ENCODE results near the gene REC8.

REC8 gene, protein sequence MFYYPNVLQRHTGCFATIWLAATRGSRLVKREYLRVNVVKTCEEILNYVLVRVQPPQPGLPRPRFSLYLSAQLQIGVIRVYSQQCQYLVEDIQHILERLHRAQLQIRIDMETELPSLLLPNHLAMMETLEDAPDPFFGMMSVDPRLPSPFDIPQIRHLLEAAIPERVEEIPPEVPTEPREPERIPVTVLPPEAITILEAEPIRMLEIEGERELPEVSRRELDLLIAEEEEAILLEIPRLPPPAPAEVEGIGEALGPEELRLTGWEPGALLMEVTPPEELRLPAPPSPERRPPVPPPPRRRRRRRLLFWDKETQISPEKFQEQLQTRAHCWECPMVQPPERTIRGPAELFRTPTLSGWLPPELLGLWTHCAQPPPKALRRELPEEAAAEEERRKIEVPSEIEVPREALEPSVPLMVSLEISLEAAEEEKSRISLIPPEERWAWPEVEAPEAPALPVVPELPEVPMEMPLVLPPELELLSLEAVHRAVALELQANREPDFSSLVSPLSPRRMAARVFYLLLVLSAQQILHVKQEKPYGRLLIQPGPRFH
- total RNA-seq = 1.0 to 15.4 (median 4.3) reads per million in 17 experiments

DNA sequence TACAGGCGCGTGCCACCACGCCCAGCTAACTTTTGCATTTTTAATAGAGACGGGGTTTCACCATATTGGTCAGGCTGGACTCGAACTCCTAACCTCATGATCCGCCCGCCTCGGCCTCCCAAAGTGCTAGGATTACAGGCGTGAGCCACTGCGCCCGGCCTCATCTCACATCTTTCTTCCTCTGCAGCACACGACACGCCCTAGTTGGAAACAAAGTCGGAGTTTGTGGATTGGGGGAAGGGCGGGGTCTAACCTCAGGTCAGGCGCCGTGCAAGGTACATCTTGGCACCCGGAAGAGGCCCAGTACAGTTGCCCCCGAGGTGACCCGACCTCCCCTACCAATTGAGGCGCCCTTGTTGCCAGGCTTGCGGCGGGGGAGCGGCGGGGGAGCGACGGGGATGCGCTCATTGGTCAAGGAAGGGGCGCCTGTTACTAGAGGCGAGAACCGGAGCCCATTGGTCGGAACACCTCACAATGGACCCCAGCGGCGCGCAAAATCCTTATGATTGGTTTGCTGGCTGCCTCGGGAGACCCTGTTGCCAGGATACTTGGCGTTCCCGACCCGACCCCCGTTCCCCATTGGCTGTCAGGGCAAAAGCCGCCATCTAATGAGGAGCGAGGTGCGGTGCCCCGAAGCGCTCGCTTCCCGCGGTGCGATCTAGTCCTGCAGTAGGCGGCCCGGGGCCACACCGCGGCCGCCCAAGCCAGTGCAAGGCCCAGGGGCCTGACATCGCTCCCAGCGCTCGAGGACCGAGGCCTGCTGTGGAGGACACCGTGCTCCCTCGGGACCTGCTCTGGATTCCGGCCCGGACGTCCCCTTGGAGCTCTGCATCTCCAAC is at the start of gene REC8:
Gene REC8 (plus strand): TSS at position 659 of the 839 bp plus-strand sequence. CDS start 473 bp downstream, outside the sequence.
- DNase-seq = peak in 2 of 4 experiments; percentile 11 to 25

DNA sequence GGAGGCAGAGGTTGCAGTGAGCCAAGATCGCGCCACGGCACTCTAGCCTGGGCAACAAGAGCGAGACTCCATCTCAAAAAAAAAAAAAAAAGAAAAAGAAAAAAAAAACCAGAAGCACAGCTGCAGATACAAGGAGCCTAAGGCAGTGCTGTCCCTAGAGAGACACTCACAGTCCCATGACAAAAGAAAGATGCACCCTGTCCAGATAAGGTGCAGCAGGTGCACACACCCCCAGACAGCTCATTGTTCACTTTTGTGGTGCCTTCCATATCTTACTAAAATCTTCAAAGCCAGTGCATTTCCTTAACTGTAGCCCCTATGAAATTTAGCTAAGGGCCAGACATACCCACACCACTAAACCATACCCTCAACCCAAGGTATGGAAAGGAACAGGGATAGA is 49.5 kb upstream of the REC8 start:
- DNase-seq = no peak

DNA sequence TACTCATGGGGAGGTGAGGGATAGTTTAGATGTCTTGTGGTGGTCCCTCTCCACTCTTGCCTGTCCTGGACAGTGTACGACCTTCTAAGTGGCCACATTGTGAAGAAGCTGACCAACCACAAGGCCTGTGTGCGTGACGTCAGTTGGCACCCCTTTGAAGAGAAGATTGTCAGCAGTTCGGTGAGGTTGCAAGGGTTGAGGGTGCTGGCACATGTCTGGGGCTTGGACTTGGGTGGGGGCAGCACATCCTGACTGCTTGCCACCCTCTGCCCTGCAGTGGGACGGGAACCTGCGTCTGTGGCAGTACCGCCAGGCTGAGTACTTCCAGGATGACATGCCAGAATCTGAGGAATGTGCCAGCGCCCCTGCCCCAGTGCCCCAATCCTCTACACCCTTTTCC is 49.0 kb upstream of the REC8 start:
- DNase-seq = no peak

DNA sequence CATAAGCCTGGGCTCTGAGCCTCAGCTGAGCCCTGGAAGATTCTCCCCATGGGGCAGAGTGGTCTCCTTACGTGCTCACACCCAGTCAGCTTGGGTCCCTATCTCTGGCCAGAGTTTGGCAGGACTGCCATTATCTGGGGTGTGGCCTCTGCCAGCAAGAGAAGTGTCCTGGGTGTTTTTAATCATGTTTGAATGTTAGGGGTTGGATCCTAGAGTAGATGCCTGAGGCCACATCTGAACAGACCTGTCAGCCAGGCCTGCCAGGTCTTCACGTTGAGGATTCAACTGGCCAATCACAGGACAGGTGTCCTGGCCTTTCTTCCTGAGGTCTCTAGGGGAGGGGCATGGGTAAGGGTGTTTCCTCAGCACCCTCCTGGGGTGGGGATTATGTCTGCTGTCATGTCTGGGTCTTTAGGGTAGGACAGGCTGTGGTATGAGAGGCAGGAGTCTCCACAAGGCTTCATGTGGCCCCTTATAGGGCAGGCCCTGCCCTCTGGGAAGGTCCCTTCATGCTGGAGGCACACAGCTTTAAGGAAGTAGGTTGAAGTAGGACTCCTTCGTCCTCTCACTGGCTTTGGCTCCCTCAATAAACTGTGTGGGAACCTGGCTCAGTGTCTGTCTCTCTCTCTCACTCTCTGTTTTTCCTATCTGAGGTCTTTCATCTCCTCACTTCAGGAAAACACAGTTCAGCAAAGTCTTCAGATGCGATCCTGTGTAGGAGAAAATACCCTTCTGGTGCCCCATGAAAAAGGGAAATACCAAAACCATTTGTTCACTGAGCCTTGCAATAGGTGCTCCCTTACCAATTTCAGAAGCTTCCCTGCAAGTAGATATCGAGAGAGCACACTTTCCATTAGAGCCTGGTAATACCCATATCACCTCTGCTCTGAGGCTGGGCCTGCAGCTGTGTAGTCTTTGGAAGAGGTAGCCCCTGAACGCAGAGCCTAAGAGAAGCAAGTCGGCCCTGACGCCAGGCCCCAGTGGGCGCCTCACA is 48.2 kb upstream of the REC8 start:
- DNase-seq = no peak

DNA sequence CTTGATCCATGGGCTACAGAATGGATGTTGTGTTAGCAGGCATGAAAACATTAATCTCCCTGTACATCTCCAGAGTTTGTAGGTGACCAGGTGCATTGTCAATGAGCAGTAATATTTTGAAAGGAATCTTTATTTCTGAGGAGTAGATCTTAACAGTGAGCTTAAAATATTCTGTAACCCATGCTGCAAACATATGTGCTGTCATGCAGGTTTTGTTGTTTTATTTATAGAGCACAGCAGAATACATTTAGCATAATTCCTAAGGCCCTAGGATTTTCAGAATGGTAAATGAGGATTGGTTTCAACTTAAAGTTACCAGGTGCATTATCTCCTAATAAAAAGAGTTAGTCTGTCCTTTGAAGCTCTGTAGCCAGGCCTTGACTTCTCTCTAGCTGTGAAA is 44.9 kb upstream of the REC8 start:
- DNase-seq = no peak

DNA sequence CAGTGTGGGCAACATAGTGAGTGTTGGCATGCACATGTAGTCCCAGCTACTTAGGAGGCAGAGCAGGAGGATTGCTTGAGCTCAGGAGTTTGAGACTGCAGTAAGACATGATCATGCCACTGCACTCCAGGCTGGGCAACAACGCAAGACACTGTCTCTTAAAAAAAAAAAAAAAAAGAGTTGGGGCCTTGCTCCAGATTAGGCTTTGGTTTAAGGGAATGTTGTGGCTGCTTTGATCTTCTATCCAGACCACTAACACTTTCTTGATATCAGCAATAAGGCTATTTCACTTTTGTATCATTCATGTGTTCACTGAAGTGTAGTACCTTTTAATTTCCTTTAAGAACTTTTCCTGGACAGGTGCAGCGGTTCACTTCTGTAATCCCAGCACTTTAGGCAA is 44.2 kb upstream of the REC8 start:
- DNase-seq = no peak

DNA sequence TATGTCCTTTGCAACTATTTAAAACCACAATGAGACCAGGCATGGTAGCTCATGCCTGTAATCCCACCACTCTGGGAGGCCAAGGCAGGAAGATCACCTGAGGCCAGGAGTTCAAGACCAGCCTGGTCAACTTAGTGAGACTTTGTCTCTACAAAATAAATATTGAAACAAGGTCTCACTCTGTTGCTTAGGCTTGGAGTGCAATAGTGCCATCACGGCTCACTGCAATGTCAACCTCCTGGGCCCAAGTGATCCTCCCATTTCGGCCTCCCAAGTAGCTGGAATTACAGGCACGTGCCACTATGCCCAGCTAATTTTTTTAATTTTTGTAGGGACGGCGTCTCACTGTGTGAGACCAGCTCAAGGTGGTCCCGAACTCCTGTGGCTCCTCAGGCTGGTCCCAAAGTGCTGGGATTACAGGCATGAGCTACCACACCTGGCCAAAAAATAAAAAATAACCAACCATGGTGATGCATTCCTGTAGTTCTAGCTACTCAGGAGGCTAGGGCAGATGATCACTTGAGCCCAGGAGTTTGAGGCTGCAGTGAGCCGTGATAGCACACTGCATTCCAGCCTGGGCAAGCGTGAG is 42.4 kb upstream of the REC8 start:
- no peak for DNase-seq

DNA sequence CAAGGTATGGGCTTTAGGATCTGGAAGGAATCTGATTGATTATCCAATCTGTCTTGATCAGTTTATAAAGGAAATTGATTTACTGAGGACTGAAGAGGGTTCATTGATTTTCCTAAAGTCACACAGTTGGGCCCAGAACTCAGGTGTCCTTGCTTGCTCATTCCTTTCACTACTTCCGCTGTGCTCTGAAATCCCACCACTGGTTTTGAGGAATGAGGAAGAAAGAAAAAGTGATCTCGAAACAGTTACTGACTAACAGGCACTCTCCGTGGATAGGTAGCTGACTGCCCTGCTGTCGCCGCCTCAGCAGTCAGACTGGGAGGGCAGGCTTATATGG is 41.5 kb upstream of the REC8 start, which contains the start of gene FITM1:
Gene FITM1 (plus strand): TSS at position 280 of the 337 bp plus-strand sequence. CDS start 905 bp downstream, outside the sequence.
- DNase-seq = peak in 1 of 4 experiments; percentile 19

DNA sequence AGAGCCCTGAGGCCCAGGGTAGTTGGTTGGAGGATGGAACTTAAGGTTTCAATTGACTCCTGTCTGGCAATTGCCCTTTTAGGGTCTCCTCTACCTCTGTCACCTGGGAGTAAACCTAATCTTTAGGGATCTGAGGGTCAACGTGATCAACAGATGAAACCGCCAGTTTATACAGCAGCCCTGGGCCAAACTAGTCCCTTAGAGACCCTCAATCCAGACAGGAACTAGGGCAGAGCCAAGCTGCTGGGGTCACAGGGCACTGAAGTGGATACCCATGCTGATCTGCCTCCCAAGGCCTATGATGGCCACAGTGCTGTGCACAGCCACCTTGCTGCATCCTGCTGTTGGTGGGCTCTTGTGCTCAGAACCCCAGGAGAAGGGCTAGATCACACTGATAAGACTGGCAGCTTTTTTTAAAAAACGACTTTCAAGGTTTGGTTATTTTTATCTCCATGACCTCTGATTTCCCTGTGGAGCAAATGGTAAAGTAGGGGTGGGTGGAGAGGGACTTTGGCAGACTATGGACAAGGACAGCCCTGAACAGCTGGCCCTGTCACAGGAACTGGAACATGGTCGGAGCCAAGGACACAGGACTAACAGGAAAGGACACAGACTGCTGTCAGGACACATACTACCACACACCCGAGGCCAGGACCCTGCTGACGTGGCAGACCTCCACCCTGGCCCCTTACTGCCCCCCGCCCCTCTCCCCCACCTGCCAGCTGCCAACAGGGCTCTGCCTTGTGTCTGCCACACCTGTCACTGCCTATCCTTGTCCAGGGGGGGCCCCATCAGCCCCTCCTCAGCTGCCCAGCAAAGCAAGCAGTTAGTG is 40.9 kb upstream of the REC8 start:
- no peak for DNase-seq

DNA sequence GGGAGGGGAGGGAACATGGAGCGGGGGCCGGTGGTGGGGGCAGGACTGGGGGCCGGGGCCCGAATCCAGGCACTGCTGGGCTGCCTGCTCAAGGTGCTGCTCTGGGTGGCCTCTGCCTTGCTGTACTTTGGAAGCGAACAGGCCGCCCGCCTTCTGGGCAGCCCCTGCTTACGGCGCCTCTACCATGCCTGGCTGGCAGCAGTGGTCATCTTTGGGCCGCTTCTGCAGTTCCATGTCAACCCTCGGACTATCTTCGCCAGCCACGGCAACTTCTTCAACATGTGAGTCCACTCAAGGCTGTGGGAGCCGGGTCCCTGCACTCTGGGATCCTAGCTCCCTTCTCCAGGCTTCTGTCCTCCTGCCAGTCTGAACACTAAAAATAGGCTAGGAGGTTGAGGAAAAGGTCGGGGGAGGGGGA is 40.3 kb upstream of the REC8 start:
- DNase-seq = no peak

DNA sequence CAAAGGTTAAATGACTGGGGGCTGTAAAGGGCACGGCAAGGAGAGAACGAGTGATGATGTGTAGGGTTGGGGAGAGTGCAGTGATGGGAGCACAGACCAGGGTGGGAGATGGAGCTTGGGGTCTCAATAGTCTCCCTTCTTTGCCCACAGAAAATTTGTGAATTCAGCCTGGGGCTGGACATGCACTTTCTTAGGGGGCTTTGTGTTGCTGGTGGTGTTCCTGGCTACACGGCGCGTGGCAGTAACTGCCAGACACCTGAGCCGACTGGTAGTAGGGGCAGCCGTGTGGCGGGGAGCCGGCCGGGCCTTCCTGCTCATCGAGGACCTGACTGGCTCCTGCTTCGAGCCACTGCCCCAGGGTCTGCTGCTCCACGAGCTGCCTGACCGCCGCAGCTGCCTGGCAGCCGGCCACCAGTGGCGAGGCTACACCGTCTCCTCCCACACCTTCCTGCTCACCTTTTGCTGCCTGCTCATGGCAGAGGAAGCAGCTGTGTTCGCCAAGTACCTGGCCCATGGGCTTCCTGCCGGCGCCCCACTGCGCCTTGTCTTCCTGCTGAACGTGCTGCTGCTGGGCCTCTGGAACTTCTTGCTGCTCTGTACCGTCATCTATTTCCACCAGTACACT is 39.7 kb upstream of the REC8 start:
- no peak for DNase-seq

DNA sequence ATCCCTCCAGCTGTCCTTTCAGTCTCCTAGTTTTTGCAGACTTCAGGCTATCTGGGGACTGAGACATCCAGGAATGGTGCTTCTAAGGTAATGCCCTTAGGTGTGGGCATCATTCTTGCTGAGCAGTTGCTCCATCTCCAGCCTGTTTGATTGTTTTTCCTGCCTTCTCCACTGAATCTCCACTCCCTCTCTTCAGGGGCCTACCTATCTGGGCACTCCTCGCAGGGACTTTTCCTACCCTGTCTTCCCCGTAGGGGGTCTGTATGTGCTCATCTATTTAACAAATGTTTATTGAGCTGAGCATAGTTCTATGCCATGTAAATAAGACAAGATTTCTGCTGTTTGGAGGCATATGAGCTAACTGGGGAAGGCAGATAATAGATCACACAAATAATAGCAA is 38.9 kb upstream of the REC8 start:
- no peak for DNase-seq

DNA sequence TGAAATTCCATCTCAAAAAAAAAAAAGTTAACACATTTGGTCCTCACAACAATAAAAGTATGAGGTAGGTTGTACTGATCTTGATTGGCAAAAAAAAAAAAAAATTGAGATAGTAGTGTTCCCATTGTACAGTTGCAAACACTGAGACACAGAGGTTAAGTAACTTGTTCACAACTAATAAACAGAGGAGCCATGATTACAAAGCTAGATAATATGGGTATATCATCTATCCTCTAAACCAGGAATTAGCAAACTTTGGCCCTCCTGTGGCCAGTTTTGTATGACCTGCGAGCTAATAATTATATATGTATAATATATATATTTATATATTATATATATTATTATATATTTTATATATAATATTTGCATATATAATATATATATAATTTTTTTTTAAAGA is 38.1 kb upstream of the REC8 start:
- DNase-seq = no peak

DNA sequence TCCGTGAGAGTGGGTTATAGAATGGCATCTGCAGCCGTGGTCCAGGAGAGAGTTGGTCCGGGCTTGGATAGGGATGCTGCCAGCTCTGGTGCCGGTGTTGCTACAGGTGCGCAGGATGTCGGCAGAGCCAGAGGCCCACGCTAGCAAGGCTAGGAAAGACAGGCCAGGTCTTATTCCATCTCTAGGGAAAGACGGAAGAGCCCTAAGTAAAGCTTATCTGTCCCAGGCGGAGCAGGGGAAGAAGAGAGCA is 36.4 kb upstream of the REC8 start:
- no peak for DNase-seq

DNA sequence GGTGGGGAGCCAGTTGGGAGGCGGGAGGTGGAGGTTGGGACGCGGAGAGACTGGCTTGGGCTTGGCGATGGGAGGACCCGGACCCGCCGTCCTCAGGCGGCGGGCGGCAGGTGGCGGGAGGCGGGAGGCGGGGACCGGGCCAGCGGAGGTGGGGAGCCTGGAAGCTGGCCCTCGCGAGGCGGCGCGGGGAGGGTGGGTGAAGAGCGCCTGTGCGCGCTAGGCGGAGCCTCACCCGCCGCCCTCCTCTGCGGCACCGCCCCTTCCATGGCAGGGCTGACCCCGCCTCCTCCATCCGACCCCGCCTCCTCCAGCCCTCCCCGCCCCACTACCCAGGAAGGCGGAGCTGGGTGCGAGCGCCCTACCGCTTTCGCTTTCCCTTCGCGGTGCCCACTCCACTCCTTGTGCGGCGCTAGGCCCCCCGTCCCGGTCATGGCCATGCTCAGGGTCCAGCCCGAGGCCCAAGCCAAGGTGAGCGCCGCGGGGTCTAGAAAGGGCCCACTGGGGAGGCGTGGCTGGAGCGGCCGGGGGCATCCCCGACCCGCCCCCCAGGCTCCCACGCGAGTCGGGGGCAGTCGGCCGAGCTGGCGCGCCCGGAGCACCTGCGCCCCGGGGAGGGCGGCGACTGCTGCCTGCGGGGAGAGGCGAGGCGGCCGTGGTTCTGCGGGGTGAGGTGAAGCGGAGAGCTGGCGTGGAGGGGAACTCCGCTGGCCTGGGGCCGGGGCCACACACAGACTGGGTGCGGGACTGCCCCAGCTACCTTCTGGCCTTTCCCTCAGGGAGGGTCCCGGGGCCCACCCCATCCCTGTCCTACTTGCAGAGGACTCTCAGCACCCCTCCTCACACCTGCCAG is 35.8 kb upstream of the REC8 start, which contains the start of gene PSME1:
Gene PSME1 (plus strand): TSS at position 361 of the 850 bp plus-strand sequence. CDS start 69 bp downstream, at position 430.
- DNase-seq = peak; percentile 93 to 97 (median 95)

DNA sequence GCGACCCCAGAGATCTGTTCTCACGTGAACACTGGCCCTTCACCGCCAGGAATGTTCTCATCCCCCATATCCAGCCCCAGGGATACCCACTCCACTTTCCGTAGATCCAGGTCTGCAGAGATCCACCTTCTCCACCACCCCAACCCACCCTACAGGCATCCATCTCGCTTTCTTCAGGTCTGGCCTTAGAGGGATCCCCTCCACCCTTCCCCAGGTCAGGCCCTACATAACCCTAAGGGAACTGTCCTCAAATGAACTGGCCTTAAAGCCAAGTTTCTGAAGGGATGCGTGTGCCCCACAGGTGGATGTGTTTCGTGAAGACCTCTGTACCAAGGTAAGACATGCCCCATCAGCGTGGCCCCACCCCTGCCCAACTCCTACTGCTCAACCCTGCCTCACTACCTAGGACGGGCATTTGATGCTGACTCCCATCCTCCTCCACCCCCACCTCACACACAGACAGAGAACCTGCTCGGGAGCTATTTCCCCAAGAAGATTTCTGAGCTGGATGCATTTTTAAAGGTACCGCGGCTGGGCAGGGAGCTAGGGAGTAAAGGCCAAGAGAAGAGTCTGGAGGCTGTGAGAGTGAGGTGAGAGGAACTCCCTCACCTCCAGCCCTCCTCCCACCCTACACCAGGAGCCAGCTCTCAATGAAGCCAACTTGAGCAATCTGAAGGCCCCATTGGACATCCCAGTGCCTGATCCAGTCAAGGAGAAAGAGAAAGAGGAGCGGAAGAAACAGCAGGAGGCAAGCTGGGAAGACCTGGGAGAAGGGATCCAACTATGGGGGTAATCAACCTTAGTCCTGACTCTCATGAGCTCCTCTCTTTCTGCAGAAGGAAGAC is 35.0 kb upstream of the REC8 start:
- DNase-seq = no peak

DNA sequence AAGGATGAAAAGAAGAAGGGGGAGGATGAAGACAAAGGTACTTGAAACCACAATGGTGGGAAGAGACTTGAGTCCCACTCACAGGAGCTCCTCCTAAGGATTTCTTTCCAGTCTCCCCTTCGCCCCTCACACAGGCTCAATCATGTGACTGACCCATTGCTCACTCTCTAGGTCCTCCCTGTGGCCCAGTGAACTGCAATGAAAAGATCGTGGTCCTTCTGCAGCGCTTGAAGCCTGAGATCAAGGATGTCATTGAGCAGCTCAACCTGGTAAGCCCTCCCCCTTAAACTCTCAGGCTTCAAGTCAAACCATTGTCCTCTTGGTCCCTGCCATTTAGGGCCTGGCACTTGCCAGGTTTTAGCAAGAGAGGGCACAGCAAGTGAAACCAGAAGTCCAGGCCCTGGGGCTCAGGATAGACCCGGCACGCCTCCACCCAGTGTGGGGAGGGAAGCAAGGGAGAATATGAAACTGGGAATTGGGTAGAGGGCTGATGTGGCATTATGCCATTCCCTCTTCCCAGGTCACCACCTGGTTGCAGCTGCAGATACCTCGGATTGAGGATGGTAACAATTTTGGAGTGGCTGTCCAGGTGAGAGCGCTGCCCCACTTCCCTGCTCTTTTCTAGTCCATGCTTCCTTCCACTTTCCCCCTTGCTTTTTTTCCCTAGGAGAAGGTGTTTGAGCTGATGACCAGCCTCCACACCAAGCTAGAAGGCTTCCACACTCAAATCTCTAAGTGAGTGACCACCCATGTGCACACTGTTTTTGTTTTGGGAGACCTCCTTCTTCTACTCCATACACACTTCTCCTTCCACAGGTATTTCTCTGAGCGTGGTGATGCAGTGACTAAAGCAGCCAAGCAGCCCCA is 34.1 kb upstream of the REC8 start:
- no peak for DNase-seq

Data from suppressor macrophage (primary cell).